GM18505 (cell line): ENCODE data around the gene ERBB2.

Experiments
- ATAC-seq: cut with Tn5 transposase; IDR thresholded peaks from one replicate; pipeline ENCODE4 v1.9.1; 2021; ENCODE audit not compliant: unreplicated experiment
- POLR2A ChIP-seq: IDR thresholded peaks from 4 replicates; pipeline ENCODE4 v1.6.1; 2011; ENCODE audit warnings: borderline replicate concordance; ENCODE audit not compliant: insufficient read depth, insufficient read length; ENCODE audit errors: extremely low read depth

The ERBB2 gene

DNA sequence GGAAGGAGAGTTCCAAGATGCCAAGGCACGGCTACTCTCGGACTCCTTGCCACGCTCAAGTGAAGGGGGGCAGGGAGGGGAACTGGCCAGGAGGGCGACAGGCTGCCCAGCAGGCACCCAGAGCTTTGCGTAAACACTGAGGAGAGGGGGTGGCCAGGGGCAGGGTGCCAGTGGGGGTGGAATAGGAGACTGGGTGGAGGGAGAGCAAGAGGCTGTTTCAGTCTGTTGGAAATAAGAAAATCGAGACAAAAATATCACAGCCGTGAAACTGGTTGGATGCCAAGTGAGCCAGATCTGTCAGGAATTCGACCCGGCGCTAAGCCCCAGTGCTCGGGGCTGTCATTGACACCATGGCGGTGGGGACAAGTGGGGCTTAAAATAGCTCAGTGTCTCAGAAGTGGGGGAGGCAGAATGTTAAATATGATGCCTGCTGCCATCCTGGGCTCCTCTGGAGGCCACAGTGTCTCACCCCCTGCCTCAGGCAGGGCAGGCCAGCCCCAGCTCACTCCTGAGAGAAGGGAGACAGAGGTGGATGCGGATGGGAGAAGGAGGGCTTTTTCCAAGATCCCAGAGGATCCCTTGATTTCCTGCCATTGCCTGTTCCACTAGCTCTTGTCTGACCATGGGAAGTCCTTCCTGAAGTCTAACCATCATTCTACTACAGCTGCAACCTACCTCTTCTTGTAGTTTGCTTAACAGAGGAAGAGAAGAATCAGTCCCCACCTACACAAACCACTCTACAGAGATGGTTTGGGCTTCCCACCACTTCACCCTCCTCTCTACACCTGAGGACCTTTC is 22.1 kb upstream of the ERBB2 start:
- no peak for TF ChIP-seq POLR2A
- no peak for ATAC-seq

DNA sequence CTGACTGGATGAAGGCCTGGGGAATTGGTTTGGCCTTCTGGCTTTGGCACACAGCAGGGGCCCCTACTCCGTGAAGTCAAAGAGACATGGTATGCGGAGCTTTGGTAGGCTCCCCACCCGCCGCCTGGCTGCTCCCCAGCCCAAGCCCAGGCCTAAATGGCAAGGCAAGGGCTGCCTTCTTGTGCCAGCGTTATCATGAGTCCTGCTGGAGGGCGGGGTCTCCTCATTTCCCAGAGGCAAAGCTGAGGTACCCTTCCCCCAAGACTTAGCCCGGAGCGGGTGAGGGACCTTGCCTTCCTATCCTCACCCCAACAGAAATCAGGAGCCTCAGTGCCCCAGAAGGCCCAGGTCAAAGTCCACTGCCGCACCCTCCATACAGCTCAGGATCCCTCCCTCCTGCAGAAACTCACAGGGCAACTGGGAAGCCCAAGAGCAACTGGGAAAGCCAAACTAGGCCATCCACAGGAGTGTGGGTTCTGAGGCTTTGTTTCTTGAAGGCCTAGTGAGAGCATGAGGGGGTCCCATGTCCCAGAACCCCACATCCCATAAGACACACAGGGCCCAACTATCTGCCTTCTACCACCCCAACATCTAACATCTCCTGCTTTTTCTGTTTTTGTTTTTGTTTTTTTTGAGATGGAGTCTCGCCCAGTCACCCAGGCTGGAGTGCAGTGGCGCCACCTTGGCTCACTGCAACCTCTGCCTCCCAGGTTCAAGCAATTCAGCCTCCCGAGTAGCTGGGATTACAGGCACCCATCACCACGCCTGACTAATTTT is 21.3 kb upstream of the ERBB2 start:
- ATAC-seq = no peak
- TF ChIP-seq POLR2A = no peak

DNA sequence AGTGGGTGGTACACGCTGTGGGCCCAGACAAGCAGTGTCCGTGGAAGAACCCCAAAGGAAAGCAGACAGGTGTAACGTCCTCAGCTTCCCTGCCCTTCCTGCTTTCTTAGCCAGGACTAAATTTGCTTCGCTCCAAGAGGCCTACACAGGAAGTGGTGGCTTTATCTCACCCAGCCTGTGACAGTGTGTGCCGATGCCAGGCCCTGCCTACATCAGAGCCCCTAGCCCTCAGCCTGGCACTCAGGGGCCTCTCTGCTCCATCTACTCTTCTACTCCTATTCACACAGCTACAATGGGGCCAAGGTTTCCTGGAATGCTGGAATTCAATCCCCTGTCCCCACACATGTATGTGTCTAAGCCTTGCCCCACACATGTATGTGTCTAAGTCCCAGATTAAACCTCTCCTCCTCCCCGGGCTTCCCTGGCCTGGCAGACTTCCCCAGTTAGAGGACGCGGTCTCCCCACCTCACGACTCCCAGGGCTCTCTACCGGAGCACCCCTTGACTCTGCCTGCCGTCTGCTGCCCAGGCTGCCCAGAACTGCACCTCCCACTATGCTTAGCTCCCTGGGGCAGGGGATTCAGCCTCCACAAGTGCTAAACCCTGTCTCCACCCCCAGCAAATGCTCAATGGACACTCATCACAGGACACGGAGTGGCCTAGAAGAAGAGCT is 20.2 kb upstream of the ERBB2 start:
- no peak for TF ChIP-seq POLR2A
- ATAC-seq = no peak

DNA sequence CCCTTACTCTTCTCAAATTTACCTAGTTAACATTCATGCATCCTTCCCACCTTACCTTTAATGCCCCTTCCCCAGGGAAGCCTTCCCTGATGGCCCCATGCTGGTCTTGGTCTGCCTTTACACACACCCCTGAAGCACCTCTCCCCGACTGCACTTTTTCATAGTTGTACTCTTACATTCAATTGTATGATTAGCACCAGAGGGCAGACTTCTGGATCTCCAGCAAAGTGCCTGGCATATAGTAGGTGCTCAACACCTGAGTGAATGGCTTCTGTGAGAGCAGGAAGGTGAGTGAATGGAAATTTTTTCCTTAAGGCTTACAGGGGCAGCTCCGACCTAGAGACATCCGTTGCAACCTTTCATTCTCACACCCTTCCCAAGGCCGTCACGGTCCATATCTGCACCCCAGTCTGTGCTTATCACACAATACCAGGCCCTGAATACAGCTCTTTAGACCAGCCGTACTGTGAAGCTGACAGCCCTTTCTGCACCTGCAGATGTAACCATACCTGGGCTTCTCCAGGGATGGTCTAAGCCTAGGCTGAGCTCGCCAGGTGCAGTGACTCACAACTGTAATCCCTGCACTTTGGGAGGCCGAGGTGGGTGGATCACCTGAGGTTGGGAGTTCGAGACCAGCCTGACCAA is 16.4 kb upstream of the ERBB2 start:
- ATAC-seq = no peak

DNA sequence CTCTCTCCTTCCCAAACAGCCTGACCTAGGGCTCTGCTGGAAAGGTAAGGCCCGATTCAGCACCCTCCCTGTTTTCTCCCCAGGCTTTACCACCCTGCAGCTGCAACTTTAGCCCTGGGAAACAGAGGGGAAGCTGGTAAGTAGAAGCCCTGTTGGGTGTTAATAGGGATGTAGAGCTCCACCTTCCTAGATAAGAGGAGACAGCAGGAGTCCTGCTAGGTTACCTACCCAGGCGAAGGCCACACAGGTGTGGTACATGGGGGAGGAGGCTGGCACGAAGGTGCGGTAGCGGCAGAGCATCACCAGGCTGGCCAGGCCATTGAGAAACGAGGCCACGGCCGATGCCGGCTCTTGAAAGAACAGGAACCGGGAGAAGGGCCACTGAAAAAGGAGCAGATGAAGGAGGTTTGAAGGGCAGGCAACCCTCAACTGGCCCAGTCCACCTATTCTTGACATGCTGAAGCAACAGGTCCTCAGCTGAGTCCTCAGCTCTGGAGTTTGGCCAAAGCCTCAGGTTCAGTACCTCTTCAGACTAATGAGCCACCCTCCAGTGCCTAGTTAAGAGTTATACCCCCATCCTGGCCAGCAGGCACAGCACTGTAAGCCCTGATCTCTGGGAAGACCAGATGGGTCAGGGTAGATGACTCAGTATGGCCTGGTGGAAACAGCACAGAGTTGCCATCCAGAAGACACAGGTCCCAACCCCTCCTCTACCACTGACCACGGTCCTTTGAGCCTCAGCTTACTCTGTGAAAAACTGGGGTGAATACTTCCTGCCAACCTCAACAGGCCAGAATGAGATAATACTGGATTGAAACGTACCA is 15.3 kb upstream of the ERBB2 start:
- TF ChIP-seq POLR2A = no peak
- no peak for ATAC-seq

More for the DNA sequence above, 16.4 kb upstream of the ERBB2 start:
- TF ChIP-seq POLR2A = no peak

DNA sequence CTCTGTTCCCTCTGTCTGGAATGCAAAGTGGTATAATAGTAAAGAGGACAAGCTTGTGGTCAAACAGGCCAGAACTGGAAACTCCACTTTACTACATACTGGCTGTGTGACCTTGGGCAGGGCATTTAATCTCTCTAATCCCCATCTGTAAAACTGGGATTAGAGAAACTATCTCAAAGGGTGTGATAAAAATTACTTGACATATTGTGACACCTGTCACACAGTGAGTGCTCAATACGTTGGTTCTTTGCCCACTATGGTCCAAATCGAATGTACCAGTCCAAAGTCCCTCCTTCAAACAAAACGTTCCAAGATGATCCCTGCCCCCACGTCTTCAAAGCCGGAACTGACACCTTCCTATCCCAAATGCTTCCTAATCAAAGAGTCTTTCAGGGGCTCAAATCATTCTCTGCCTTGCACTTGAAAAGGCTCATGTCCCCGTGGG is 12.7 kb upstream of the ERBB2 start:
- no peak for TF ChIP-seq POLR2A
- ATAC-seq = no peak

DNA sequence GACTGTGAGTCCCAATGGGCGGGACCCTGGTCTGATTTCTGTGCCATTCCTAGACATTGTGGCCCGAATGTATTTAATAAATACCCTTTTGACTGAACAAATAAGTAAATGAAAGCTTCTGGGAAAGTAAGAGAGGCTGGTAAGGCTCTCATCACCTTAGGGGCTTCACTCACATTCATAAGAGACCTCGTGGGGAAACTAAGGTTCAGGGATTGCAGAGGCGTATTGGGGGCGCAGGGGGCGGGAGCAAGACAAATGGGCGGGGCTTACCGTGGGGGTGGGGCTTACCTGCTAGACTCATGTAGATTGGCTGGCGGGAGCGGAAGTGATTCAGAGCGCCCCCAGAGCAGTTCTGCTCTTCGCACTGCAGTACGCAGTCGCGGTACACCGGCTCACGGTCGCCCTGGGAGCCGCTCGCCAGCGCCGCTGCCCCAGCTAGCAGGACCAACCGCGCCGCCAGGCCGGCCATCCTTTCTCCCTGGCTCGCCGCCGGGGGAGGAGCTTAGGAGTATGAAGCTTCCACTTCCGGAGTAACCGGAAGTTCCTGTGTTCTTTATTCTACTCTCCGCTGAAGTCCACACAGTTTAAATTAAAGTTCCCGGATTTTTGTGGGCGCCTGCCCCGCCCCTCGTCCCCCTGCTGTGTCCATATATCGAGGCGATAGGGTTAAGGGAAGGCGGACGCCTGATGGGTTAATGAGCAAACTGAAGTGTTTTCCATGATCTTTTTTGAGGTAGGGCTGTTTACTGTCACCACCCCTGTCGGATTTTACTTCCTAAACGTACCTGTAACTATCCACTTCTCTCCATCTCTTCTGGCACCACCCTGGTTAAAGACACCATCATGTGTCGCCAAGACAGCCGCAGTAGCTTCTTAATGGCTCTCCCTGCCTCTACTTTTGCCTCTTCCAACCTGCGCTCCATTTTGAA is 12.1 kb upstream of the ERBB2 start, which contains the start of gene PGAP3:
Gene PGAP3, minus strand, starts transcription at position 512 of the 929 bp plus-strand sequence. Its CDS starts 43 bp downstream, at position 469.
- TF ChIP-seq POLR2A = peak; percentile 88
- peak; percentile 85 for ATAC-seq

DNA sequence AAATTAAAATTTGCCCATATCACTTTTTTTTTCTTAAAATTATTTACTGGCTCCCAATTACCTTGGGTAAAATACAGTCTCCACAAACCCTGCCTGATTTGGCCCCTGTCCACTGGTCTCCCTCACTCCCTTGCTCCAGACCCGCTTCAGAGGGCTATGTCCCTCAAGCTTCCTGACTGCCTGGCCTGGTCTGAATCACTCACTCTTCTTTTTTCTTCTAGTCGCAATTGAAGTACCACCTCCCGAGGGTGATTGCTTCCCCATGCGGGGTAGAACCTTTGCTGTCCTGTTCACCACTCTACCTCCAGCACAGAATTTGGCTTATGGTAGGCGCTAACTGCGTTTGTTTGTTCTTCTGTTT is 11.4 kb upstream of the ERBB2 start:
- TF ChIP-seq POLR2A = no peak
- ATAC-seq = no peak

DNA sequence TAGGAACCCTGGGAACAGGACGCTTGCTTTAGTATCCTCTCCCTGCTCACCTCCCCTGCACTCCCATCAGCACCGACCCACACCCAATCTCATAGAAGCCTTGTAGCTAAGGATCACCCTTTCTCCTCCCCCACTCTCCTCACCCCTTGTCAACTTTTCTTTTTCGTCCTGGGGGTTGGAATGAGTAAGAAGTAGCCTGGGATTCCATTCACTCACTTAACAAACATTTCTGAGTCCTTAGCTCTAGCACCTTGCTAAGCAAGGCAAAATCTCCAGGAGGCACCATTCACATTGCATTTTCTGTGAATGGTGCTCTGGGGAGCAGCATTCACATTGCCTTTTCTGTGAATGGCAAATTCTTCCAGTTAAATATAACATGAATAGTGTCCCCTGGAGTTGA is 10.9 kb upstream of the ERBB2 start:
- no peak for ATAC-seq
- no peak for TF ChIP-seq POLR2A

DNA sequence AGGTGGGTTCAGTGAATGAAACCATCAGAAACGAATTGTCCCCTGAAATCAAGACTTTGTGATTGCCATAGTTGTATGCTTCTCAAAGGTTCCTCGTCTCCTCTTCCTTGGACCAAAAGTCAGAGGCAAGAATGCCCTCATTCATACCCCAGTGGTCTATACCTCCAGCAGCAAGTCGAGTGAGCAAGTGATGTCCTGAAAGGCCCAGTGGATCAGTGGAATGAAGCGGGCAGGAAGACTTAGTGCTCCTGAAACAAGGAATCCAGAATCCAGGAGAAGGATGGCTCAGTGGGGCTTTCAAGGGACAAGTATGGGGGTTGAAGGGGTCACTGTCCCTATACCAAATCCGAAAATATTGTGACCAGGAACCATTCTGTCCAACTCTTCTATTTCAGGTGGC is 5.3 kb upstream of the ERBB2 start:
- no peak for TF ChIP-seq POLR2A
- no peak for ATAC-seq

DNA sequence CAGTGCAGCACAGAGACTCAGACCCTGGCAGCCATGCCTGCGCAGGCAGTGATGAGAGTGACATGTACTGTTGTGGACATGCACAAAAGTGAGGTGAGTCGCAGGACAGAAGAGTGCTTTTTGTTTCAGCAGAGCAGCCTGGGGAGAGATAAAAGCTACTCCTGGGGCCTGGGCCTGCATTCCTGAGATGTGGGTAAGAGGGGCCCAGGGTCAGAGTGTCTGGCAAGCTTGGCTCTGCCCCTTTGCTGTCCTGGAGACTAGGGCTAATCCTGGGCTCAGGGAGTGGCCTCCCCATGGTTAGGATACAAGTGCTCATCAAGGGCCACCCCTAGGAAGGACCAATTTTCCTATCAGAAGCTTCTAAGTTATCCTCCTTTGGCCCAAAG is 4.8 kb upstream of the ERBB2 start:
- no peak for TF ChIP-seq POLR2A
- ATAC-seq = no peak
